GM23338 (cell line): ENCODE measurements around the gene SLC4A3. TPM values are rescaled to one million over a fixed set of nuclear protein-coding genes. Genes with fewer than 3 reads are reported as not detected.

ENCODE experiments used
- ATAC-seq: fragments of 200-7000 bp; cut with Tn5 transposase; 3 replicates; pipeline ENCODE4 v1.9.1; 2020
- DNase-seq: peaks from one replicate; pipeline ENCODE4 v3.0.0-alpha.2; 2015; ENCODE audit warnings: low spot score
- H2AFZ ChIP-seq: fragments of 200-600 bp; sonication (generic); 2 replicates; pipeline ENCODE4 v1.8.0; 2016; ENCODE audit warnings: antibody characterized with exemption, mild to moderate bottlenecking, moderate library complexity
- H3F3A ChIP-seq: fragments of 200-600 bp; sonication (generic); replicated peaks from 2 replicates; pipeline ENCODE4 v1.8.0; 2017; ENCODE audit warnings: antibody characterized with exemption, mixed run types, low read depth
- H3K27ac ChIP-seq: fragments of 200-600 bp; sonication (generic); 2 replicates; pipeline ENCODE4 v1.6.1; 2016; ENCODE audit warnings: low read depth
- H3K27me3 ChIP-seq: fragments of 200-600 bp; sonication (generic); 2 replicates; pipeline ENCODE4 v1.8.0; 2016; ENCODE audit warnings: mild to moderate bottlenecking, mixed run types, moderate library complexity; ENCODE audit not compliant: insufficient read depth
- H3K36me3 ChIP-seq: fragments of 200-600 bp; sonication (generic); 2 replicates; pipeline ENCODE4 v1.8.0; 2016; ENCODE audit warnings: mild to moderate bottlenecking; ENCODE audit not compliant: insufficient read depth
- H3K4me1 ChIP-seq: fragments of 200-600 bp; sonication (generic); 2 replicates; pipeline ENCODE4 v1.8.0; 2016; ENCODE audit warnings: mild to moderate bottlenecking, moderate library complexity; ENCODE audit not compliant: insufficient read depth
- H3K4me2 ChIP-seq: fragments of 200-600 bp; sonication (generic); 2 replicates; pipeline ENCODE4 v1.7.1; 2017; ENCODE audit warnings: mixed run types
- H3K4me3 ChIP-seq: fragments of 200-600 bp; sonication (generic); 2 replicates; pipeline ENCODE4 v1.6.1; 2016; ENCODE audit warnings: mixed run types
- H3K79me2 ChIP-seq: fragments of 200-600 bp; sonication (generic); replicated peaks from 2 replicates; pipeline ENCODE4 v1.8.0; 2017; ENCODE audit warnings: mild to moderate bottlenecking; ENCODE audit not compliant: insufficient read depth
- H3K9me2 ChIP-seq: fragments of 200-600 bp; sonication (generic); 2 replicates; pipeline ENCODE4 v1.8.0; 2017; ENCODE audit not compliant: insufficient read depth
- H4K20me1 ChIP-seq: fragments of 200-600 bp; sonication (generic); replicated peaks from 2 replicates; pipeline ENCODE4 v1.8.0; 2017; ENCODE audit warnings: mild to moderate bottlenecking; ENCODE audit not compliant: insufficient read depth
- H3K27ac Mint-ChIP-seq: 2 replicates; pipeline ENCODE4 v1.8.0; 2020; ENCODE audit warnings: inconsistent platforms, mild to moderate bottlenecking, moderate library complexity, mixed read lengths
- H3K27me3 Mint-ChIP-seq: 3 replicates; pipeline ENCODE4 v1.8.0; 2022; ENCODE audit warnings: low read depth, mild to moderate bottlenecking, moderate library complexity, mixed read lengths, inconsistent platforms; ENCODE audit not compliant: insufficient read depth, poor library complexity
- H3K36me3 Mint-ChIP-seq: 3 replicates; pipeline ENCODE4 v1.8.0; 2021; ENCODE audit warnings: low read depth, mild to moderate bottlenecking, inconsistent platforms, moderate library complexity, mixed read lengths
- H3K4me1 Mint-ChIP-seq: 3 replicates; pipeline ENCODE4 v1.8.0; 2020; ENCODE audit warnings: mild to moderate bottlenecking, inconsistent platforms, mixed read lengths
- H3K4me3 Mint-ChIP-seq: 3 replicates; pipeline ENCODE4 v1.8.0; 2021; ENCODE audit warnings: moderate library complexity, mild to moderate bottlenecking, inconsistent platforms, mixed read lengths
- H3K9me3 Mint-ChIP-seq: 3 replicates; pipeline ENCODE4 v1.8.0; 2020; ENCODE audit warnings: moderate library complexity, mild to moderate bottlenecking, inconsistent platforms, mixed read lengths
- CREB1 ChIP-seq: fragments of 250-450 bp; sonication (Bioruptor Pico); IDR thresholded peaks from 2 replicates; pipeline ENCODE4 v1.5.0; 2020; ENCODE audit warnings: low read depth, mild to moderate bottlenecking, moderate library complexity
- POLR2AphosphoS5 ChIP-seq: IDR thresholded peaks from 2 replicates; pipeline ENCODE4 v1.6.1; 2016; ENCODE audit warnings: antibody characterized with exemption, low read depth
- polyA plus RNA-seq: library from polyadenylated mRNA; unstranded; fragments of >200 nt; fragmentation: Nextera tagmentation; extraction: Ambion mirVana; gene quantifications from 2 replicates; pipeline ENCODE4 v1.2.1, GENCODE V29; 2016
- total RNA-seq: library from RNA; depleted of rRNA; stranded (reverse); fragments of >200 nt; shearing (Covaris generic); gene quantifications from 2 replicates; pipeline ENCODE4 v1.2.3, GENCODE V29; 2014
- TF ChIP-seq, protein P1 (sequence below): fragments of 250-450 bp; sonication (Bioruptor Pico); IDR thresholded peaks from 2 replicates; pipeline ENCODE4 v1.5.0; 2020; ENCODE audit warnings: mild to moderate bottlenecking, moderate library complexity
- TF ChIP-seq, protein P2 (sequence below), 2 experiments: fragments of 200-600 bp in 1 of 2; sonication (generic) in 1 of 2; conservative IDR thresholded peaks; 2 replicates each; pipeline versions ENCODE4 v1.5.1 to v1.6.1; 2016 to 2017; ENCODE audit warnings: antibody characterized with exemption in 2 of 2, low read depth in 2 of 2, mild to moderate bottlenecking in 2 of 2, moderate library complexity in 1 of 2

SLC4A3 gene
- total and polyA plus RNA-seq, 2 experiments from 2014 or later, result 3.6 to 6.8 TPM

DNA sequence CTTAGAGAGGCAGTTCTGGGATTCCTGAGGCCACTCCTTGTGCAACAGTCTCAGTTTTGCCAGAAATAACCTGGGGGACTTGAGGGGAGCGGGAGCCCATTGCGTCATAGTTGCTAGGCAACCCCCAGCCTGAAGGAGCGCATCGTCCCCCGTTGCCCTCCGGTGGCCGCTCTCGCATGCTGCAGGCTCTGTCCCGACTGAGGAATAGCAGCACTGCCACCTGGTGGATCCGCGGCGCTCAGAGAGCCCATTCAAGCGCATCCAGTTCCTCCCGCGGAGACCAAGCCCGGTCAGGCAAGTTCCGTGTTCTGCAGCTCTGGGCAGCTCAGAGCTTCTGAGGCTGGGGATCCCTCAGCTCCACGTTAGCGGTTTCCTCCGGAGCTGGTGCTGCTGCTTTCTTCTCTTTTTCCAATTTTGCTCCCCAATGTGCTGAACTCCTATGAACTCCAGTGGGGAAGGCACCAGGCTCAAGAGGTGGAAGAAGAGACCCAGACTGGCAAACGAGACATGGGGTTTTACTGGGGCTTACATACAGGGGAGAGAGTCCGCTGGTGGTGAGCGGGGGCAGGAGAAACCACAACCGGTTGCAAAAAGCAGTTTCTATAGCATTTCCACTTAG lies 15.1 kb downstream of the SLC4A3 start:
- H3K4me2 ChIP-seq, result peak overlapping the region; percentile 69; the same call in 1 of the 2 replicates
- no peak overlapping the region for H3K27ac ChIP-seq

More for the DNA sequence above, 15.1 kb downstream of the SLC4A3 start:
- 0 out of 2 replicates have a peak overlapping the region, but pooled peaks have one; percentile 55 for H3K27ac Mint-ChIP-seq
- Histone ChIP-seq H3K4me1 (peaks cover 13% of the 10 kb centered on the region; the same call in 1 of the 2 replicates), H3K4me3 (0 out of 2 replicates have a peak overlapping the region, but pooled peaks have one; percentile 27), H3K79me2 (no peaks in the 10 kb centered on the region), H3K27me3 (peaks cover 4% of the 10 kb centered on the region; the same call in 1 of the 2 replicates), H3F3A (0 out of 2 replicates have a peak, but pooled peaks cover 2% of the 10 kb centered on the region), H3K36me3 (no peaks in the 10 kb centered on the region), H3K9me2 (no peaks in the 10 kb centered on the region), H2AFZ (no peak overlapping the region), H4K20me1 (no peaks in the 10 kb centered on the region)
- H3K9me3 Mint-ChIP-seq, result 0 out of 3 replicates have a peak, but pooled peaks cover 3% of the 10 kb centered on the region
- no peaks in the 10 kb centered on the region for H3K36me3 Mint-ChIP-seq
- TF ChIP-seq, protein P1, sequence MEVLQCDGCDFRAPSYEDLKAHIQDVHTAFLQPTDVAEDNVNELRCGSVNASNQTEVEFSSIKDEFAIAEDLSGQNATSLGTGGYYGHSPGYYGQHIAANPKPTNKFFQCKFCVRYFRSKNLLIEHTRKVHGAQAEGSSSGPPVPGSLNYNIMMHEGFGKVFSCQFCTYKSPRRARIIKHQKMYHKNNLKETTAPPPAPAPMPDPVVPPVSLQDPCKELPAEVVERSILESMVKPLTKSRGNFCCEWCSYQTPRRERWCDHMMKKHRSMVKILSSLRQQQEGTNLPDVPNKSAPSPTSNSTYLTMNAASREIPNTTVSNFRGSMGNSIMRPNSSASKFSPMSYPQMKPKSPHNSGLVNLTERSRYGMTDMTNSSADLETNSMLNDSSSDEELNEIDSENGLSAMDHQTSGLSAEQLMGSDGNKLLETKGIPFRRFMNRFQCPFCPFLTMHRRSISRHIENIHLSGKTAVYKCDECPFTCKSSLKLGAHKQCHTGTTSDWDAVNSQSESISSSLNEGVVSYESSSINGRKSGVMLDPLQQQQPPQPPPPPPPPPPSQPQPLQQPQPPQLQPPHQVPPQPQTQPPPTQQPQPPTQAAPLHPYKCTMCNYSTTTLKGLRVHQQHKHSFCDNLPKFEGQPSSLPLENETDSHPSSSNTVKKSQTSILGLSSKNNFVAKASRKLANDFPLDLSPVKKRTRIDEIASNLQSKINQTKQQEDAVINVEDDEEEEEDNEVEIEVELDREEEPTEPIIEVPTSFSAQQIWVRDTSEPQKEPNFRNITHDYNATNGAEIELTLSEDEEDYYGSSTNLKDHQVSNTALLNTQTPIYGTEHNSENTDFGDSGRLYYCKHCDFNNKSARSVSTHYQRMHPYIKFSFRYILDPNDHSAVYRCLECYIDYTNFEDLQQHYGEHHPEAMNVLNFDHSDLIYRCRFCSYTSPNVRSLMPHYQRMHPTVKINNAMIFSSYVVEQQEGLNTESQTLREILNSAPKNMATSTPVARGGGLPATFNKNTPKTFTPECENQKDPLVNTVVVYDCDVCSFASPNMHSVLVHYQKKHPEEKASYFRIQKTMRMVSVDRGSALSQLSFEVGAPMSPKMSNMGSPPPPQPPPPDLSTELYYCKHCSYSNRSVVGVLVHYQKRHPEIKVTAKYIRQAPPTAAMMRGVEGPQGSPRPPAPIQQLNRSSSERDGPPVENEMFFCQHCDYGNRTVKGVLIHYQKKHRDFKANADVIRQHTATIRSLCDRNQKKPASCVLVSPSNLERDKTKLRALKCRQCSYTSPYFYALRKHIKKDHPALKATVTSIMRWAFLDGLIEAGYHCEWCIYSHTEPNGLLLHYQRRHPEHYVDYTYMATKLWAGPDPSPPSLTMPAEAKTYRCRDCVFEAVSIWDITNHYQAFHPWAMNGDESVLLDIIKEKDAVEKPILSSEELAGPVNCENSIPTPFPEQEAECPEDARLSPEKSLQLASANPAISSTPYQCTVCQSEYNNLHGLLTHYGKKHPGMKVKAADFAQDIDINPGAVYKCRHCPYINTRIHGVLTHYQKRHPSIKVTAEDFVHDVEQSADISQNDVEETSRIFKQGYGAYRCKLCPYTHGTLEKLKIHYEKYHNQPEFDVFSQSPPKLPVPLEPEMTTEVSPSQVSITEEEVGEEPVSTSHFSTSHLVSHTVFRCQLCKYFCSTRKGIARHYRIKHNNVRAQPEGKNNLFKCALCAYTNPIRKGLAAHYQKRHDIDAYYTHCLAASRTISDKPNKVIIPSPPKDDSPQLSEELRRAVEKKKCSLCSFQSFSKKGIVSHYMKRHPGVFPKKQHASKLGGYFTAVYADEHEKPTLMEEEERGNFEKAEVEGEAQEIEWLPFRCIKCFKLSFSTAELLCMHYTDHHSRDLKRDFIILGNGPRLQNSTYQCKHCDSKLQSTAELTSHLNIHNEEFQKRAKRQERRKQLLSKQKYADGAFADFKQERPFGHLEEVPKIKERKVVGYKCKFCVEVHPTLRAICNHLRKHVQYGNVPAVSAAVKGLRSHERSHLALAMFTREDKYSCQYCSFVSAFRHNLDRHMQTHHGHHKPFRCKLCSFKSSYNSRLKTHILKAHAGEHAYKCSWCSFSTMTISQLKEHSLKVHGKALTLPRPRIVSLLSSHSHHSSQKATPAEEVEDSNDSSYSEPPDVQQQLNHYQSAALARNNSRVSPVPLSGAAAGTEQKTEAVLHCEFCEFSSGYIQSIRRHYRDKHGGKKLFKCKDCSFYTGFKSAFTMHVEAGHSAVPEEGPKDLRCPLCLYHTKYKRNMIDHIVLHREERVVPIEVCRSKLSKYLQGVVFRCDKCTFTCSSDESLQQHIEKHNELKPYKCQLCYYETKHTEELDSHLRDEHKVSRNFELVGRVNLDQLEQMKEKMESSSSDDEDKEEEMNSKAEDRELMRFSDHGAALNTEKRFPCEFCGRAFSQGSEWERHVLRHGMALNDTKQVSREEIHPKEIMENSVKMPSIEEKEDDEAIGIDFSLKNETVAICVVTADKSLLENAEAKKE (CRISPR knock-in tag), result no peak
- TF ChIP-seq CREB1 (CRISPR knock-in tag) (peak; percentile 79), POLR2AphosphoS5 (peak; percentile 46; the same call in 1 of the 2 replicates)
- TF ChIP-seq, protein P2, sequence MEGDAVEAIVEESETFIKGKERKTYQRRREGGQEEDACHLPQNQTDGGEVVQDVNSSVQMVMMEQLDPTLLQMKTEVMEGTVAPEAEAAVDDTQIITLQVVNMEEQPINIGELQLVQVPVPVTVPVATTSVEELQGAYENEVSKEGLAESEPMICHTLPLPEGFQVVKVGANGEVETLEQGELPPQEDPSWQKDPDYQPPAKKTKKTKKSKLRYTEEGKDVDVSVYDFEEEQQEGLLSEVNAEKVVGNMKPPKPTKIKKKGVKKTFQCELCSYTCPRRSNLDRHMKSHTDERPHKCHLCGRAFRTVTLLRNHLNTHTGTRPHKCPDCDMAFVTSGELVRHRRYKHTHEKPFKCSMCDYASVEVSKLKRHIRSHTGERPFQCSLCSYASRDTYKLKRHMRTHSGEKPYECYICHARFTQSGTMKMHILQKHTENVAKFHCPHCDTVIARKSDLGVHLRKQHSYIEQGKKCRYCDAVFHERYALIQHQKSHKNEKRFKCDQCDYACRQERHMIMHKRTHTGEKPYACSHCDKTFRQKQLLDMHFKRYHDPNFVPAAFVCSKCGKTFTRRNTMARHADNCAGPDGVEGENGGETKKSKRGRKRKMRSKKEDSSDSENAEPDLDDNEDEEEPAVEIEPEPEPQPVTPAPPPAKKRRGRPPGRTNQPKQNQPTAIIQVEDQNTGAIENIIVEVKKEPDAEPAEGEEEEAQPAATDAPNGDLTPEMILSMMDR (conservative IDR thresholded peaks at IDR 0.05; ENCODE audit: low read depth in 2 of 2), result peak; percentile 98 to 100
- DNase-seq, result peak; percentile 99
- H3K4me3 Mint-ChIP-seq, result peak overlapping the region; percentile 32; the same call in 1 of the 3 replicates
- peaks cover 11% of the 10 kb centered on the region for H3K27me3 Mint-ChIP-seq
- H3K4me1 Mint-ChIP-seq, result peaks cover 31% of the 10 kb centered on the region
- peak; percentile 90 for ATAC-seq
